ENCODE measurements around the gene STXBP6. TPM values are rescaled to one million over a fixed set of nuclear protein-coding genes. Genes with fewer than 3 reads are reported as not detected.
A peak's percentile ranks its signal among the peaks of the same experiment; 100 is the strongest.

STXBP6 gene
- 10.0 TPM for total RNA-seq

- peak; percentile 69 for DNase-seq (ENCODE audit: low spot score)
Observed at GRCh38 chr14:25049568-25050268, at the start of gene STXBP6. Gene STXBP6, minus strand, starts transcription at chr14:25050147. Its CDS starts 75,329 bp downstream, at chr14:24974818.

GRCh38 chr14:25097120-25097519 is 47.2 kb upstream of the STXBP6 start:
- no peak for DNase-seq (ENCODE audit: low spot score)

- DNase-seq (ENCODE audit: low spot score), result no peak
Observed at GRCh38 chr14:25095736-25096437, 45.9 kb upstream of the STXBP6 start.

- DNase-seq (ENCODE audit: low spot score), result no peak
Observed at GRCh38 chr14:25094171-25094907, 44.4 kb upstream of the STXBP6 start.

GRCh38 chr14:25092258-25092740 is 42.4 kb upstream of the STXBP6 start:
- DNase-seq (ENCODE audit: low spot score), result no peak

- DNase-seq (ENCODE audit: low spot score), result peak; percentile 54
Observed at GRCh38 chr14:25090716-25091454, 40.9 kb upstream of the STXBP6 start.

- DNase-seq (ENCODE audit: low spot score), result no peak
Observed at GRCh38 chr14:25090256-25090655, 40.3 kb upstream of the STXBP6 start.

- DNase-seq (ENCODE audit: low spot score), result no peak
Observed at GRCh38 chr14:25089496-25089895, 39.5 kb upstream of the STXBP6 start.

GRCh38 chr14:25086821-25087396 is 37.0 kb upstream of the STXBP6 start:
- DNase-seq (ENCODE audit: low spot score), result no peak

GRCh38 chr14:25086081-25086480 is 36.1 kb upstream of the STXBP6 start:
- no peak for DNase-seq (ENCODE audit: low spot score)

- DNase-seq (ENCODE audit: low spot score), result no peak
Observed at GRCh38 chr14:25080682-25081081, 30.7 kb upstream of the STXBP6 start.

- no peak for DNase-seq (ENCODE audit: low spot score)
Observed at GRCh38 chr14:25079311-25079710, 29.4 kb upstream of the STXBP6 start.

GRCh38 chr14:25074099-25074685 is 24.2 kb upstream of the STXBP6 start:
- no peak for DNase-seq (ENCODE audit: low spot score)

GRCh38 chr14:25069879-25070278 is 19.9 kb upstream of the STXBP6 start:
- DNase-seq (ENCODE audit: low spot score), result no peak

GRCh38 chr14:25067600-25067999 is 17.7 kb upstream of the STXBP6 start:
- DNase-seq (ENCODE audit: low spot score), result no peak

GRCh38 chr14:25062022-25062321 is 12.0 kb upstream of the STXBP6 start:
- DNase-seq (ENCODE audit: low spot score), result no peak

GRCh38 chr14:25056688-25057078 is 6.7 kb upstream of the STXBP6 start:
- DNase-seq (ENCODE audit: low spot score), result no peak

GRCh38 chr14:25055992-25056687 is 6.2 kb upstream of the STXBP6 start:
- DNase-seq (ENCODE audit: low spot score), result no peak

- no peak for DNase-seq (ENCODE audit: low spot score)
Observed at GRCh38 chr14:25055005-25055404, 5.1 kb upstream of the STXBP6 start.

GRCh38 chr14:25053585-25053984 is 3.6 kb upstream of the STXBP6 start:
- no peak for DNase-seq (ENCODE audit: low spot score)

- no peak for DNase-seq (ENCODE audit: low spot score)
Observed at GRCh38 chr14:25052921-25053320, 3.0 kb upstream of the STXBP6 start.

Measured in ureter (tissue), 1 donor.